ENCODE measurements around the gene CDH10.

The CDH10 gene

DNA sequence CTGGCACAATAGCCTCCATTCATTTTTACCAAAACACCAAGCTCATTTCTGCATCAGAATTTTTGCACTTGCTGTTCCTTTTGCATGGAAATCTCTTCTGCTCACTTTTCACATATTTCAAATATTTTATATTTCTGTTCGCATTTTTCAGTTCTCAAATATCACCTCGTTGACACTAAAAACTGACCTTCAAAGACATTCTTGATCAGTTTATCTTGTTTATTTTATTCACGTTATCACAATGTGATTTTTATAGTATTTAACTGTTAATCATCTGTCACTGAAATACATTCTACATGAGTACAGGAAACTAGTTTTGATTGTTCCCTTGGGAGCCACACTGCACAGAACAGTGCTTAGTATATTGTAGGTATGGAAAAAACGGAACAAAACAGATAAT is 29.6 kb downstream of the CDH10 start:
- TF ChIP-seq, protein P1, sequence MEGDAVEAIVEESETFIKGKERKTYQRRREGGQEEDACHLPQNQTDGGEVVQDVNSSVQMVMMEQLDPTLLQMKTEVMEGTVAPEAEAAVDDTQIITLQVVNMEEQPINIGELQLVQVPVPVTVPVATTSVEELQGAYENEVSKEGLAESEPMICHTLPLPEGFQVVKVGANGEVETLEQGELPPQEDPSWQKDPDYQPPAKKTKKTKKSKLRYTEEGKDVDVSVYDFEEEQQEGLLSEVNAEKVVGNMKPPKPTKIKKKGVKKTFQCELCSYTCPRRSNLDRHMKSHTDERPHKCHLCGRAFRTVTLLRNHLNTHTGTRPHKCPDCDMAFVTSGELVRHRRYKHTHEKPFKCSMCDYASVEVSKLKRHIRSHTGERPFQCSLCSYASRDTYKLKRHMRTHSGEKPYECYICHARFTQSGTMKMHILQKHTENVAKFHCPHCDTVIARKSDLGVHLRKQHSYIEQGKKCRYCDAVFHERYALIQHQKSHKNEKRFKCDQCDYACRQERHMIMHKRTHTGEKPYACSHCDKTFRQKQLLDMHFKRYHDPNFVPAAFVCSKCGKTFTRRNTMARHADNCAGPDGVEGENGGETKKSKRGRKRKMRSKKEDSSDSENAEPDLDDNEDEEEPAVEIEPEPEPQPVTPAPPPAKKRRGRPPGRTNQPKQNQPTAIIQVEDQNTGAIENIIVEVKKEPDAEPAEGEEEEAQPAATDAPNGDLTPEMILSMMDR (IDR thresholded peaks at IDR 0.05; ENCODE audit: insufficient read depth, low read depth, low read length, missing control alignments), result no peak
- H3K4me3 ChIP-seq (ENCODE audit: low read depth, low read length), result no peak overlapping the region
- no peak for DNase-seq (ENCODE audit: low read depth)

DNA sequence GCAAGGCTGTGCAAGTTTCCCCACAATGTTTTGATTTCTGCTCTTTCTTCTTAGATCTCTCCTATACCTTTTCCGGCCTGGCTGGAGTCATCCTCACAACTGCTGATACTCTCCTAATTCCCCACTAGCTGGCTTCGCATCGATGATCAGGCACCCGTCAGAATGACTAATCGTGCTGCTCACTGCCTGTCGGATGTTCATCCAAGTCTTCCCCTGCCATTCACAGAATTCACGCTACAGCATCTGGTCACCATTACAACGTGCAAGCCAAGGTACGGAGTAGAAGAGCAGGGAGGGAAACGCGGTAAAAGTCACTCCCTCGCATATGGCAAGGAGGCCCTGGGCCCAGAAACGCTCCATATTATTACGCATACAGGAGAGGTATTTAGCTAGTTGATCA is 35.1 kb downstream of the CDH10 start:
- no peak for DNase-seq (ENCODE audit: low read depth)
- TF ChIP-seq, protein P1 (IDR thresholded peaks at IDR 0.05; ENCODE audit: insufficient read depth, low read depth, low read length, missing control alignments), result no peak
- no peak overlapping the region for H3K4me3 ChIP-seq (ENCODE audit: low read depth, low read length)

DNA sequence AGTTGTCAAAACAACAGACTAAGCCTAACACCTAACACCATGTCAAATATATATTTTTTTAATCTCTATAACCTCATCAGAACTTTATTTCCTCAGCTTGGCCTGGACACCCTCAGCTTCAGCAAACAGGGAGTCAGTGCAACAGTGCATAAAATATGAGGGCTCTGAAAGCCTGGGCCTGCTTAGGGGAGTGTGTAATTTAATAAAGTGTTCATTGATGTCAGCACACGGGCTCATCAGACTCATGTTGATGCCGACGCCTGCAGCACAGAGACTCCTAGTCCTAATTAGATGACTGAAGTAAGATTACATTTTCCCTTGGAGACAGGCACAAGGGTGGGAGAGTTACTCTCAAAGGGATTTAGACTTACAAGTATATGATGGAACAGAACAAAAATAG is 37.8 kb downstream of the CDH10 start:
- no peak overlapping the region for H3K4me3 ChIP-seq (ENCODE audit: low read depth, low read length)
- DNase-seq (ENCODE audit: low read depth), result no peak
- TF ChIP-seq, protein P1 (IDR thresholded peaks at IDR 0.05; ENCODE audit: insufficient read depth, low read depth, low read length, missing control alignments), result no peak

DNA sequence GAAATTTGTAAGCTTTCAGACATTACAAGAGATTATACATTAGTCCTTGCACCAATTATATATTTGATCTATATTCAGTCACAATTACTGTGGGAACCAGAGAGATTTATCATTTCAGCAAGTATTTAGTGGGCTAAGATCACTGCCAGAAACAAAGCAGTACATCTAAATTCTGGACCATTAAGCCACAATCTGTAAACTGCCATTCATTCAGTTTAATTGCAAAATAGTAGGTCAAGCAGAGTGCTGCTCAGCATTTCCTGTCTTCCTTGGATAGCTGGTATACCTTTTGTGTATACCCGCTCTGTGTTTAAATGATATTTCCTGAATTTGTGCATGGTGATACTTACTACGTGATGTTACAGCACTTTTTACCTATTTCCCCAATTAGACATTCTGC is 42.6 kb downstream of the CDH10 start:
- TF ChIP-seq, protein P1 (IDR thresholded peaks at IDR 0.05; ENCODE audit: insufficient read depth, low read depth, low read length, missing control alignments), result no peak
- no peak for DNase-seq (ENCODE audit: low read depth)
- no peak overlapping the region for H3K4me3 ChIP-seq (ENCODE audit: low read depth, low read length)

DNA sequence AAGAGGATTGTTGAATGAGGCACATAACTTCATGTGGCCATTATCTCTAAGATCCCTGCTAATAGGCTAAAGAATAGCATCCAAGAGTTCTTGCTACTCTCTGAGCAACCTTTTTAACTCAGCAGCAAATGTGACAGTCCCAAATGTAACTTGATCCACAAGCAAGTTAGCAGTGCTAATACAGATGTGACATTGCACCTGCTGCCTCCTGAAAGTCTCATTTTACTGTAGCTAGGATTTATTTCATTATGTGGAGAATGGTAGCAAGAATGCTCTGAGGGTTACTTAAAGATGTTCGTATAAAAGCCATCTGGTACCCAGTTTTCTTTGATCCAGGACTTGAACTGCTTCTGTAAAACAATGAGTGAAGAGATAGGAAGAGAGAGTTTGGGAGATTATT is 45.8 kb downstream of the CDH10 start:
- TF ChIP-seq, protein P1 (IDR thresholded peaks at IDR 0.05; ENCODE audit: insufficient read depth, low read depth, low read length, missing control alignments), result no peak
- no peak overlapping the region for H3K4me3 ChIP-seq (ENCODE audit: low read depth, low read length)
- DNase-seq (ENCODE audit: low read depth), result no peak

DNA sequence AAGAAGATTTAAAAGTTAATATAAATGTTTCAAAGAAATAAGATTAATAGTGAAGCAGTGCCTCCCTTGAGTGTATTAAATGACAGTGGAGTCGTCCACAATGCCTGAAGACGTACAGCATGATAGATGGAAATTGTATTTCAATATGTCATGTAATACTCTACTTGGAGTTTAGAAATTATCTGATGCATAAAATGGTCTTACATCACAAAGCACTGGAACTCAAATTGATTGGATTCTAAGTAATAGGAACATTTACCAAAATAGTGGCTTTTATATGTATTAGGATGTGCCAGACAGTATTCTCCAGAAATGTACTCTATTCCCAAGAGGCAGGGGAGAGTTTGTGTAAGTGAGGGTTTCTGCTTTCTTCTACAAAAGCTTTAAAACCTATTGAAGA is 49.4 kb downstream of the CDH10 start:
- DNase-seq (ENCODE audit: low read depth), result no peak
- TF ChIP-seq, protein P1 (IDR thresholded peaks at IDR 0.05; ENCODE audit: insufficient read depth, low read depth, low read length, missing control alignments), result no peak
- no peak overlapping the region for H3K4me3 ChIP-seq (ENCODE audit: low read depth, low read length)

DNA sequence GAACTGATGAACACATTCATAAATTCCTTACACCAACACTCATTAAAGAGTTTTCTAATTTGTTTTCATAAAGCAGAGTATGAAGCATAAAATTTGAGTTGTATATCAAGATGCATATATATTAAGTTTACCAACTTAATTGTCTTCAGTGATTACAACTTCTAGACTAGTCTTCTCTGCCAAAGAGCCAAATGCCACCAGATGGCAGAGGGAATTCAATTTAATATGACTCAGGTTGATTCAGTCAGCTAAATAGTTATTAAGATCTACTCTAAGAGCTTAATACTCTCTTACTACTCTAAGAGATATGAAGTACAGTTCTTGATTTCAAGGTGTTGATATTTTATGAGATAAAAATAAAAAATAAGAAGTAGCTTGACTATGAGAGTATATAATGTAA is 53.4 kb downstream of the CDH10 start:
- no peak overlapping the region for H3K4me3 ChIP-seq (ENCODE audit: low read depth, low read length)
- TF ChIP-seq, protein P1 (IDR thresholded peaks at IDR 0.05; ENCODE audit: insufficient read depth, low read depth, low read length, missing control alignments), result no peak
- DNase-seq (ENCODE audit: low read depth), result no peak
